ENCODE data around the gene KRTAP20-3. TPM values are rescaled to one million over a fixed set of nuclear protein-coding genes. Genes with fewer than 3 reads are reported as not detected.

The KRTAP20-3 gene
- total RNA-seq, 1 donor from 2014 or later = not detected

DNA sequence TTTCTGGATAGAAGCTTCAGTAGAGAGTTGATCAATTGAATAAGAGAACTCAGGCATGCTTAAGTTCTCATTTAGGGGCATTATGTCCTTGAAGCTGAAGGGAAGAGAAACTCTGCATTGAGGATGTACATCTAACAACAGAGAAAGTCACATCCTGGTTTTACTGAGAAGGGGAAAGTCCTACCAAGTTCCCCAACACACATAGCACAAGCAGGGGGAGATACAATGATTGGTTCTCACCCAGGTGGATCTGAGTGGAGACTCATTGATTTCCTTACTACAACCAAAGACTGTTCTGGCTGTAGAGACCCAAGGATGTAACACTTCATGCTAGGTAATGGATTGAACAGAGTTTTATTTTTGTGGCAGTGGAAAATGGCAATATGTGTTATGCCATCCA lies 27.5 kb upstream of the KRTAP20-3 start:
- ATAC-seq (no peak), DNase-seq (no peak)
- Histone ChIP-seq H3K27ac (no peak overlapping the region), H3K4me3 (no peak overlapping the region), H3K9me3 (no peaks in the 10 kb centered on the region), H3K27me3 (no peaks in the 10 kb centered on the region), H3K36me3 (no peaks in the 10 kb centered on the region), H3K4me1 (no peaks in the 10 kb centered on the region)
- intact Hi-C loops (cut with DNase I) = no loop called here
- TF ChIP-seq, protein P1, sequence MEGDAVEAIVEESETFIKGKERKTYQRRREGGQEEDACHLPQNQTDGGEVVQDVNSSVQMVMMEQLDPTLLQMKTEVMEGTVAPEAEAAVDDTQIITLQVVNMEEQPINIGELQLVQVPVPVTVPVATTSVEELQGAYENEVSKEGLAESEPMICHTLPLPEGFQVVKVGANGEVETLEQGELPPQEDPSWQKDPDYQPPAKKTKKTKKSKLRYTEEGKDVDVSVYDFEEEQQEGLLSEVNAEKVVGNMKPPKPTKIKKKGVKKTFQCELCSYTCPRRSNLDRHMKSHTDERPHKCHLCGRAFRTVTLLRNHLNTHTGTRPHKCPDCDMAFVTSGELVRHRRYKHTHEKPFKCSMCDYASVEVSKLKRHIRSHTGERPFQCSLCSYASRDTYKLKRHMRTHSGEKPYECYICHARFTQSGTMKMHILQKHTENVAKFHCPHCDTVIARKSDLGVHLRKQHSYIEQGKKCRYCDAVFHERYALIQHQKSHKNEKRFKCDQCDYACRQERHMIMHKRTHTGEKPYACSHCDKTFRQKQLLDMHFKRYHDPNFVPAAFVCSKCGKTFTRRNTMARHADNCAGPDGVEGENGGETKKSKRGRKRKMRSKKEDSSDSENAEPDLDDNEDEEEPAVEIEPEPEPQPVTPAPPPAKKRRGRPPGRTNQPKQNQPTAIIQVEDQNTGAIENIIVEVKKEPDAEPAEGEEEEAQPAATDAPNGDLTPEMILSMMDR (IDR thresholded peaks at IDR 0.05) = no peak

DNA sequence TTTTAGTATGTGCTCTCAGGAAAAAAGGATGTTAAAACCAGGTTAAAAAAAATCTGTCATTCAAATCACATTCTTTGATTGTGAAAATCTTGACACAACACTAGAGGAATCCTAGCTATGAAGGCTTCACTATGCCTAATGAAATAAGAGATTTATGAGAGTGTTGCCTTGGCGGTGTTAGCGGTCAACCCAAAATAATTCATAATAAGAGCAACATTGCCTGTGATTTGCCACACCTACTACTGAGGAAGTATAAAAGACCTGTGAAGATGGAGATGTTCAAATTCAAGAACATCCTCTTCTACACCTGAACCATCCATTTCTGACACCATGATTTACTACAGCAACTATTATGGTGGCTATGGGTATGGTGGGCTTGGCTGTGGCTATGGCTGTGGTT lies 26.5 kb upstream of the KRTAP20-3 start, which contains the start of gene KRTAP20-1:
KRTAP20-1 (plus strand) TSS at position 301 of the 400 bp plus-strand sequence; CDS start at position 331, 30 bp downstream.
- Histone ChIP-seq H3K27me3 (no peaks in the 10 kb centered on the region), H3K36me3 (no peaks in the 10 kb centered on the region), H3K27ac (no peak within 1 kb of the TSS), H3K9me3 (no peaks in the 10 kb centered on the region), H3K4me3 (no peak within 1 kb of the TSS), H3K4me1 (no peaks in the 10 kb centered on the region)
- DNase-seq = no peak
- no peak for ATAC-seq
- TF ChIP-seq, protein P1 (IDR thresholded peaks at IDR 0.05) = no peak
- intact Hi-C loops (cut with DNase I) = no loop called here

DNA sequence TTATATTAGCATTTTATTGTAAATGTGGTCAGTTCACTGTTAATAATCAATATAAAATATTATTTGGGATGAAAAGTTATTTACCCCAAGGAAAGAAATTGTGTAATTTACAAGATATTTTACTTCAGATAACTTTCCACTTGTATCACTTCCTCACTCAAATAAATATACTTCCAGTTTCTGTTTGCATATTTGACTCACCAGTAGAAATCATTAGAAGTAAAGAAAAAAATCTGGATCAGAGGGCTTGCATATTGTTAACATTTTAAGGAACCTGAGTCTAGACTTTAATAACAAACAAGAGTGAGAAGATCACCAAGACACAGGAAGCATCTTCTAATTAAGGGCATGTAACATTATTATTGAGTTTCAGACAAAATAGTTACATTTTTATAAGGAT lies 22.6 kb upstream of the KRTAP20-3 start:
- Histone ChIP-seq H3K4me3 (no peak overlapping the region), H3K4me1 (no peaks in the 10 kb centered on the region), H3K27me3 (no peaks in the 10 kb centered on the region), H3K27ac (no peak overlapping the region), H3K9me3 (no peaks in the 10 kb centered on the region), H3K36me3 (no peaks in the 10 kb centered on the region)
- DNase-seq = no peak
- no peak for ATAC-seq
- TF ChIP-seq, protein P1 (IDR thresholded peaks at IDR 0.05) = no peak
- intact Hi-C loops (cut with DNase I) = no loop called here

DNA sequence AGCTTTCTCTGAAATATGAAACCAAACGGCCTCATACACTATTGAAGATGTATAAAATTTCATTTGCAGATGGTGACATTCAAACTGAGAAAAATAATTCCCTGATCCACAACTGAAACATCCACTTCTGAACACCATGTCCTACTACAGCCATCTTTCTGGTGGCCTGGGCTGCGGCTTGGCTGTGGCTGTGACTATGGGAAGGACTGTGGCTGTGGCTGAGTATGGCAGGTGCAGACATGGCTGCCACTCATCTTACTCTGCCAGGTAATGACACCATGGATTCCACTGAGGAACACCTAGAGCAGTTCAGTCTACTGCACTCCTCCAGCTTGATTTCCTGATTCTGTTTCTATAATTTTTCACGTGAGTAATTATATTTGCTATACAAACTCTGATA lies 22.1 kb upstream of the KRTAP20-3 start, which contains the start of gene KRTAP20-4:
KRTAP20-4 (plus strand) TSS at position 106 of the 400 bp plus-strand sequence.
- Histone ChIP-seq H3K4me3 (no peak within 1 kb of the TSS), H3K36me3 (no peaks in the 10 kb centered on the region), H3K9me3 (no peaks in the 10 kb centered on the region), H3K27me3 (no peaks in the 10 kb centered on the region), H3K27ac (no peak within 1 kb of the TSS), H3K4me1 (no peaks in the 10 kb centered on the region)
- no peak for ATAC-seq
- intact Hi-C loops (cut with DNase I) = no loop called here
- TF ChIP-seq, protein P1 (IDR thresholded peaks at IDR 0.05) = no peak
- DNase-seq = no peak

DNA sequence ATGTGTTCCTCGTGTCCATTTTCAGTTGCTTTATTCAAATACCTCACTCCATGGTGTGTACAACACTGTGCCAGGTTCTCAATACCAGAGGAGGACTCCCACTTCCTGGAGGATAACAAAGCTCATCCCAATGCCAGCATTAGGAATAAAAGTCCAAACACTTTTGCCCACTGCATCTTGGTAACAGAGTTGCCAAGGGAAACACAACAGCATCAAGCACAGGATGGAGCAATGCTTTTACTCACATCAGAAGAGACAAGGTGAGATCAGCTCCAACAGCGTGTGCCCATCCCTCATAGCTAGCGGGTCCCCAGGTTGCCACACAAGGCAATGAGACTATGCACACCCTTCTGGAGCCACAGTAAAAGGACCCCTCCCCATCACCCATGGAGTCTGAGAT lies 19.3 kb upstream of the KRTAP20-3 start:
- Histone ChIP-seq H3K4me3 (no peak overlapping the region), H3K36me3 (no peaks in the 10 kb centered on the region), H3K9me3 (no peaks in the 10 kb centered on the region), H3K4me1 (no peaks in the 10 kb centered on the region), H3K27ac (no peak overlapping the region), H3K27me3 (no peaks in the 10 kb centered on the region)
- DNase-seq (no peak), ATAC-seq (no peak)
- TF ChIP-seq, protein P1 (IDR thresholded peaks at IDR 0.05) = no peak
- intact Hi-C loops (cut with DNase I) = no loop called here

Measured in upper lobe of right lung (tissue), 1 donor.